Ascending aorta (tissue), 2 donors: ENCODE data around the gene ULK4. TPM values are rescaled to one million over a fixed set of nuclear protein-coding genes. Genes with fewer than 3 reads are reported as not detected.

Source experiments
- DNase-seq, 2 donors: peaks; one replicate each; pipeline ENCODE4 v3.0.0-alpha.2; 2019; ENCODE audit warnings: low spot score in 2 of 2
- H3K27ac ChIP-seq, 2 donors: fragments of 200-600 bp; sonication (generic); one replicate each; pipeline ENCODE4 v1.5.1; 2016 to 2017; ENCODE audit warnings: mild to moderate bottlenecking in 1 of 2
- H3K27me3 ChIP-seq: fragments of 200-600 bp; sonication (generic); one replicate; pipeline ENCODE4 v1.5.1; 2017
- H3K36me3 ChIP-seq, 2 donors: fragments of 200-600 bp; sonication (generic); one replicate each; pipeline ENCODE4 v1.5.1; 2016
- H3K4me1 ChIP-seq, 2 donors: fragments of 200-600 bp; sonication (generic); one replicate each; pipeline ENCODE4 v1.5.1; 2016 to 2017; ENCODE audit warnings: mild to moderate bottlenecking in 1 of 2
- H3K4me3 ChIP-seq, 2 donors: fragments of 200-600 bp; sonication (generic); one replicate each; pipeline ENCODE4 v1.5.1; 2016 to 2017; ENCODE audit warnings: mild to moderate bottlenecking in 1 of 2
- H3K9me3 ChIP-seq, 2 donors: fragments of 200-600 bp; sonication (generic); one replicate each; pipeline ENCODE4 v1.5.1; 2016
- intact Hi-C: fragments of 100-400 bp; cut with DNase I; formaldehyde crosslinking; loops from one replicate; pipeline ENCODE4 v1.15.1; 2023
- total RNA-seq: library from RNA; depleted of rRNA; stranded (reverse); fragments of >200 nt; gene quantifications from one replicate; pipeline ENCODE4 v1.1.0, GENCODE V29; 2016
- TF ChIP-seq, protein P1 (sequence below), 3 experiments: fragments of 200-600 bp in 2 of 3; fragments of 450-650 bp in 1 of 3; sonication (generic) in 2 of 3; IDR thresholded peaks; one replicate each; pipeline ENCODE4 v1.5.1; 2016 to 2019; ENCODE audit warnings: antibody characterized with exemption in 3 of 3, mild to moderate bottlenecking in 1 of 3, moderate library complexity in 1 of 3

ULK4 gene
- total RNA-seq, 1 donor from 2014 or later: 4.2 TPM

GRCh38 chr3:41220906-41221677 lies 740.8 kb downstream of the ULK4 start:
- peaks cover 0 to 53% of the 10 kb centered on the region in 2 donors for H3K4me1 ChIP-seq
- intact Hi-C loops: loop anchor here (5.0 to 10.0 kb wide), 5 partner anchors 224 to 916 kb away; partner anchors contain the start of genes EIF1B and RPL14
- TF ChIP-seq, protein P1, sequence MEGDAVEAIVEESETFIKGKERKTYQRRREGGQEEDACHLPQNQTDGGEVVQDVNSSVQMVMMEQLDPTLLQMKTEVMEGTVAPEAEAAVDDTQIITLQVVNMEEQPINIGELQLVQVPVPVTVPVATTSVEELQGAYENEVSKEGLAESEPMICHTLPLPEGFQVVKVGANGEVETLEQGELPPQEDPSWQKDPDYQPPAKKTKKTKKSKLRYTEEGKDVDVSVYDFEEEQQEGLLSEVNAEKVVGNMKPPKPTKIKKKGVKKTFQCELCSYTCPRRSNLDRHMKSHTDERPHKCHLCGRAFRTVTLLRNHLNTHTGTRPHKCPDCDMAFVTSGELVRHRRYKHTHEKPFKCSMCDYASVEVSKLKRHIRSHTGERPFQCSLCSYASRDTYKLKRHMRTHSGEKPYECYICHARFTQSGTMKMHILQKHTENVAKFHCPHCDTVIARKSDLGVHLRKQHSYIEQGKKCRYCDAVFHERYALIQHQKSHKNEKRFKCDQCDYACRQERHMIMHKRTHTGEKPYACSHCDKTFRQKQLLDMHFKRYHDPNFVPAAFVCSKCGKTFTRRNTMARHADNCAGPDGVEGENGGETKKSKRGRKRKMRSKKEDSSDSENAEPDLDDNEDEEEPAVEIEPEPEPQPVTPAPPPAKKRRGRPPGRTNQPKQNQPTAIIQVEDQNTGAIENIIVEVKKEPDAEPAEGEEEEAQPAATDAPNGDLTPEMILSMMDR (IDR thresholded peaks at IDR 0.05): no peak
- no peak overlapping the region for H3K27ac ChIP-seq
- no peak overlapping the region for H3K4me3 ChIP-seq
- no peaks in the 10 kb centered on the region for H3K27me3 ChIP-seq
- no peak for DNase-seq
- H3K36me3 ChIP-seq: peaks cover 13 to 18% of the 10 kb centered on the region in 2 donors
- H3K9me3 ChIP-seq: no peaks in the 10 kb centered on the region

GRCh38 chr3:41219424-41219823 lies 742.5 kb downstream of the ULK4 start:
- TF ChIP-seq, protein P1 (IDR thresholded peaks at IDR 0.05): no peak
- Histone ChIP-seq H3K36me3 (peaks cover 0 to under 1% of the 10 kb centered on the region in 2 donors), H3K9me3 (no peaks in the 10 kb centered on the region), H3K27ac (no peak overlapping the region), H3K4me3 (no peak overlapping the region), H3K4me1 (peaks cover 0 to 49% of the 10 kb centered on the region in 2 donors), H3K27me3 (no peaks in the 10 kb centered on the region)
- intact Hi-C loops: no loop called here
- DNase-seq: no peak

DNA sequence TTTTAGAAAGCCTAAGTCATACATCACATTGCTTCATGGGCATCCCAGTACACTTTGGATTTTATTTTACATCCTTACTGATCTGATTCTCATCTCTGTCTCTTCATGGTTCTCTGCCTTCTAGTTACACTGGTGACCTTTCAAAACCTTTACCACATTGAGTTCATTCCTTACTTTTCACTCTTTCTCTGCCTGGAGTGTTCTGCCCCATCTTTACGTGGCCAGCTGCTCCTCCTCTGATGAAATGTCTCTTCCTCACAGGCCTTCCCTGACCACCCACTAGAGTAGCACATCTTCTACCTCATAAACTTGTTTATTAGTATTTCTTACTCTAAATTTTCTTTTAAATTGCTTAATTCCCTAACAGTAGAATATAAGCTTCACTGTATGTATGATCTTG lies 744.9 kb downstream of the ULK4 start:
- Histone ChIP-seq H3K27ac (no peak overlapping the region), H3K9me3 (no peaks in the 10 kb centered on the region), H3K4me3 (no peak overlapping the region), H3K4me1 (peaks cover 0 to 29% of the 10 kb centered on the region in 2 donors), H3K36me3 (no peaks in the 10 kb centered on the region), H3K27me3 (no peaks in the 10 kb centered on the region)
- DNase-seq: no peak
- TF ChIP-seq, protein P1 (IDR thresholded peaks at IDR 0.05): no peak
- intact Hi-C loops: no loop called here

GRCh38 chr3:41216422-41216821 lies 745.5 kb downstream of the ULK4 start:
- Histone ChIP-seq H3K27me3 (no peaks in the 10 kb centered on the region), H3K4me1 (peaks cover 0 to 24% of the 10 kb centered on the region in 2 donors), H3K9me3 (no peaks in the 10 kb centered on the region), H3K27ac (no peak overlapping the region), H3K4me3 (no peak overlapping the region), H3K36me3 (no peaks in the 10 kb centered on the region)
- TF ChIP-seq, protein P1 (IDR thresholded peaks at IDR 0.05): no peak
- intact Hi-C loops: no loop called here
- DNase-seq: no peak

- H3K36me3 ChIP-seq: no peaks in the 10 kb centered on the region
- peaks cover 0 to 5% of the 10 kb centered on the region in 2 donors for H3K4me1 ChIP-seq
- no peak overlapping the region for H3K27ac ChIP-seq
- intact Hi-C loops: no loop called here
- H3K4me3 ChIP-seq: no peak overlapping the region
- H3K27me3 ChIP-seq: no peaks in the 10 kb centered on the region
- TF ChIP-seq, protein P1 (IDR thresholded peaks at IDR 0.05): no peak
- no peaks in the 10 kb centered on the region for H3K9me3 ChIP-seq
- no peak for DNase-seq
These were observed 748.3 kb downstream of the ULK4 start for GRCh38 chr3:41213588-41213987.
